ENCODE measurements around the gene RYR3.

Gene RYR3

DNA sequence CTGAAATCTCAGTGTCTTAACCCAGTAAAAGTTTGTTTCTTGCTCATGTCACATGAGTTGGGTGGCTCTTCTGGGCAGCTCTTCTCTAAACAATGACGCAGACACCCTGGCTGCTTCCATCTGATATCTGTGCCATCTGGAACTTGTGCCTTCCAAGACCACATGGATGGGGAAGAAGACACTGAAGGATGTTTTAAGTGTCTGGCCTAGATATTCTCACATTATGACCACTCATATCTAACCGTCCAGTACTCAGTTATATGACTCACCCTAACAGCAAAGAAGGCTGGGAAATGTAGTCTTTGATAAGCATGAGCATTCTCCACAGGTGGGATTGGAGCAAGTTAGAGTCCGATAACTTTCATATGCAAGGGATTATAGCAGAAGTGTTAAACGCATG lies 66.4 kb downstream of the RYR3 start:
- Histone ChIP-seq H3K36me3 (ENCODE audit: control insufficient read depth in 1 of 2, insufficient read depth in 2 of 2, low read length in 2 of 2) (no peaks in the 10 kb centered on the region), H3K4me2 (ENCODE audit: low read length) (no peak overlapping the region), H3K4me3 (ENCODE audit: low read depth, low read length) (no peak overlapping the region), H3K9ac (ENCODE audit: low read length) (no peak overlapping the region), H3K4ac (ENCODE audit: low read depth, low read length) (no peak overlapping the region), H3K4me1 (ENCODE audit: control insufficient read depth in 1 of 2, insufficient read depth in 2 of 2, low read length in 2 of 2) (no peaks in the 10 kb centered on the region), H3K79me2 (ENCODE audit: control insufficient read depth, insufficient read depth, low read length, poor library complexity) (no peaks in the 10 kb centered on the region), H3K23ac (ENCODE audit: low read length) (no peak overlapping the region), H2BK5ac (ENCODE audit: low read depth, low read length, poor library complexity) (no peak overlapping the region), H4K8ac (ENCODE audit: low read depth, low read length) (no peak overlapping the region), H2BK12ac (ENCODE audit: low read length) (no peak overlapping the region), H3K27ac (ENCODE audit: low read depth, low read length) (no peak overlapping the region), H3K14ac (ENCODE audit: low read length) (no peak overlapping the region), H2AFZ (ENCODE audit: insufficient read depth, low read length, poor library complexity) (no peak overlapping the region), H3K9me3 (ENCODE audit: insufficient read depth, low read depth, low read length) (no peaks in the 10 kb centered on the region), H3K27me3 (ENCODE audit: insufficient read depth, low read length) (no peaks in the 10 kb centered on the region), H3K79me1 (ENCODE audit: low read length) (no peaks in the 10 kb centered on the region), H4K12ac (ENCODE audit: low read depth, low read length) (no peak overlapping the region), H2AK5ac (ENCODE audit: low read length) (no peak overlapping the region), H2BK120ac (ENCODE audit: insufficient read depth, low read length, poor library complexity) (no peak overlapping the region), H4K91ac (ENCODE audit: low read depth, low read length) (no peak overlapping the region), H3K18ac (ENCODE audit: low read length) (no peak overlapping the region)
- no peak for DNase-seq
- WGBS (ENCODE audit: extremely low coverage, insufficient coverage, insufficient read length), result no CpG with 5 or more reads among the region's 4 CpGs

GRCh38 chr15:33378866-33379480 lies 68.2 kb downstream of the RYR3 start:
- Histone ChIP-seq H3K27ac (ENCODE audit: low read depth, low read length) (no peak overlapping the region), H3K23ac (ENCODE audit: low read length) (no peak overlapping the region), H4K8ac (ENCODE audit: low read depth, low read length) (no peak overlapping the region), H2BK12ac (ENCODE audit: low read length) (no peak overlapping the region), H3K79me1 (ENCODE audit: low read length) (no peaks in the 10 kb centered on the region), H3K4ac (ENCODE audit: low read depth, low read length) (no peak overlapping the region), H2BK5ac (ENCODE audit: low read depth, low read length, poor library complexity) (no peak overlapping the region), H2AK5ac (ENCODE audit: low read length) (no peak overlapping the region), H3K27me3 (ENCODE audit: insufficient read depth, low read length) (no peaks in the 10 kb centered on the region), H4K91ac (ENCODE audit: low read depth, low read length) (no peak overlapping the region), H2AFZ (ENCODE audit: insufficient read depth, low read length, poor library complexity) (no peak overlapping the region), H3K14ac (ENCODE audit: low read length) (no peak overlapping the region), H3K4me1 (ENCODE audit: control insufficient read depth in 1 of 2, insufficient read depth in 2 of 2, low read length in 2 of 2) (no peaks in the 10 kb centered on the region), H3K9ac (ENCODE audit: low read length) (no peak overlapping the region), H3K18ac (ENCODE audit: low read length) (no peak overlapping the region), H3K4me3 (ENCODE audit: low read depth, low read length) (no peak overlapping the region), H3K9me3 (ENCODE audit: insufficient read depth, low read depth, low read length) (no peaks in the 10 kb centered on the region), H3K79me2 (ENCODE audit: control insufficient read depth, insufficient read depth, low read length, poor library complexity) (no peaks in the 10 kb centered on the region), H3K4me2 (ENCODE audit: low read length) (no peak overlapping the region), H2BK120ac (ENCODE audit: insufficient read depth, low read length, poor library complexity) (no peak overlapping the region), H3K36me3 (ENCODE audit: control insufficient read depth in 1 of 2, insufficient read depth in 2 of 2, low read length in 2 of 2) (no peaks in the 10 kb centered on the region), H4K12ac (ENCODE audit: low read depth, low read length) (no peak overlapping the region)
- no CpG with 5 or more reads among the region's 2 CpGs for WGBS (ENCODE audit: extremely low coverage, insufficient coverage, insufficient read length)
- no peak for DNase-seq

GRCh38 chr15:33380406-33380805 lies 69.6 kb downstream of the RYR3 start:
- H3K79me2 ChIP-seq (ENCODE audit: control insufficient read depth, insufficient read depth, low read length, poor library complexity), result no peaks in the 10 kb centered on the region
- WGBS (ENCODE audit: extremely low coverage, insufficient coverage, insufficient read length), result no CpG with 5 or more reads among the region's 8 CpGs
- H2AFZ ChIP-seq (ENCODE audit: insufficient read depth, low read length, poor library complexity), result no peak overlapping the region
- H2BK12ac ChIP-seq (ENCODE audit: low read length), result no peak overlapping the region
- H2BK5ac ChIP-seq (ENCODE audit: low read depth, low read length, poor library complexity), result no peak overlapping the region
- no peak overlapping the region for H4K12ac ChIP-seq (ENCODE audit: low read depth, low read length)
- no peaks in the 10 kb centered on the region for H3K27me3 ChIP-seq (ENCODE audit: insufficient read depth, low read length)
- no peak overlapping the region for H3K4me2 ChIP-seq (ENCODE audit: low read length)
- no peaks in the 10 kb centered on the region for H3K9me3 ChIP-seq (ENCODE audit: insufficient read depth, low read depth, low read length)
- H3K36me3 ChIP-seq (ENCODE audit: control insufficient read depth in 1 of 2, insufficient read depth in 2 of 2, low read length in 2 of 2), result no peaks in the 10 kb centered on the region
- H3K4me1 ChIP-seq (ENCODE audit: control insufficient read depth in 1 of 2, insufficient read depth in 2 of 2, low read length in 2 of 2), result no peaks in the 10 kb centered on the region
- H2BK120ac ChIP-seq (ENCODE audit: insufficient read depth, low read length, poor library complexity), result no peak overlapping the region
- no peak overlapping the region for H3K4me3 ChIP-seq (ENCODE audit: low read depth, low read length)
- H2AK5ac ChIP-seq (ENCODE audit: low read length), result no peak overlapping the region
- no peak overlapping the region for H3K23ac ChIP-seq (ENCODE audit: low read length)
- H4K91ac ChIP-seq (ENCODE audit: low read depth, low read length), result no peak overlapping the region
- H3K79me1 ChIP-seq (ENCODE audit: low read length), result no peaks in the 10 kb centered on the region
- H3K27ac ChIP-seq (ENCODE audit: low read depth, low read length), result no peak overlapping the region
- DNase-seq, result no peak
- H3K18ac ChIP-seq (ENCODE audit: low read length), result no peak overlapping the region
- H3K14ac ChIP-seq (ENCODE audit: low read length), result no peak overlapping the region
- H3K4ac ChIP-seq (ENCODE audit: low read depth, low read length), result no peak overlapping the region
- no peak overlapping the region for H3K9ac ChIP-seq (ENCODE audit: low read length)
- no peak overlapping the region for H4K8ac ChIP-seq (ENCODE audit: low read depth, low read length)

DNA sequence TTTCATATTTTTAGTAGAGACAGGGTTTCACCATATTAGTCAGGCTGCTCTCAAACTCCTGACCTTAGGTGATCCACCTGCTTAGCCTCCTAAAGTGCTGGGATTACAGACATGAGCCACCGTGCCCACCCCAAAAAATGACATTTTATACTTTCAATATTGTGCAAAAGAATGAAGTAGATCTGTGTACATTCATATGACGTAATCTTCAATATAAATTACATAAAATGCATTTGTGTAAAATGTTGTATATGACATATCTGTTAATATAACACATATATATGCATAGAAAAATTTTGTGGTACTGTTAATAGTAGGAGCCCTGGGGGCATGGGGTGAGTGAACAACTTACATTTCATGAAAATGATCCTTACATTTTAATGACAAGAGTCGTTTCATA lies 71.7 kb downstream of the RYR3 start:
- H2BK12ac ChIP-seq (ENCODE audit: low read length), result no peak overlapping the region
- no peaks in the 10 kb centered on the region for H3K27me3 ChIP-seq (ENCODE audit: insufficient read depth, low read length)
- no peaks in the 10 kb centered on the region for H3K9me3 ChIP-seq (ENCODE audit: insufficient read depth, low read depth, low read length)
- H2BK120ac ChIP-seq (ENCODE audit: insufficient read depth, low read length, poor library complexity), result no peak overlapping the region
- DNase-seq, result peak in 1 of 2 donors; percentile 1
- H3K4me1 ChIP-seq (ENCODE audit: control insufficient read depth in 1 of 2, insufficient read depth in 2 of 2, low read length in 2 of 2), result no peaks in the 10 kb centered on the region
- no peak overlapping the region for H2BK5ac ChIP-seq (ENCODE audit: low read depth, low read length, poor library complexity)
- no peak overlapping the region for H4K91ac ChIP-seq (ENCODE audit: low read depth, low read length)
- no peak overlapping the region for H3K4ac ChIP-seq (ENCODE audit: low read depth, low read length)
- H3K4me2 ChIP-seq (ENCODE audit: low read length), result no peak overlapping the region
- no peak overlapping the region for H3K9ac ChIP-seq (ENCODE audit: low read length)
- no peak overlapping the region for H3K27ac ChIP-seq (ENCODE audit: low read depth, low read length)
- H3K4me3 ChIP-seq (ENCODE audit: low read depth, low read length), result no peak overlapping the region
- no peaks in the 10 kb centered on the region for H3K79me1 ChIP-seq (ENCODE audit: low read length)
- WGBS (ENCODE audit: extremely low coverage, insufficient coverage, insufficient read length), result no CpG with 5 or more reads among the region's 3 CpGs
- no peak overlapping the region for H4K8ac ChIP-seq (ENCODE audit: low read depth, low read length)
- H4K12ac ChIP-seq (ENCODE audit: low read depth, low read length), result no peak overlapping the region
- no peak overlapping the region for H3K14ac ChIP-seq (ENCODE audit: low read length)
- H3K36me3 ChIP-seq (ENCODE audit: control insufficient read depth in 1 of 2, insufficient read depth in 2 of 2, low read length in 2 of 2), result no peaks in the 10 kb centered on the region
- no peak overlapping the region for H3K23ac ChIP-seq (ENCODE audit: low read length)
- no peaks in the 10 kb centered on the region for H3K79me2 ChIP-seq (ENCODE audit: control insufficient read depth, insufficient read depth, low read length, poor library complexity)
- no peak overlapping the region for H2AFZ ChIP-seq (ENCODE audit: insufficient read depth, low read length, poor library complexity)
- no peak overlapping the region for H3K18ac ChIP-seq (ENCODE audit: low read length)
- H2AK5ac ChIP-seq (ENCODE audit: low read length), result no peak overlapping the region
